Testis (tissue), 2 donors: Measurements from ENCODE around the gene INTS11.

Experiments
- CTCF ChIP-seq, 3 experiments: fragments of 450-650 bp in 2 of 3; fragments of 200-600 bp in 1 of 3; sonication (generic) in 1 of 3; IDR thresholded peaks; one replicate each; pipeline ENCODE4 v1.5.1; 2016 to 2019; ENCODE audit warnings: antibody characterized with exemption in 3 of 3, mild to moderate bottlenecking in 2 of 3, moderate library complexity in 1 of 3
- POLR2A ChIP-seq: fragments of 450-650 bp; IDR thresholded peaks from one replicate; pipeline ENCODE4 v1.6.1; 2017; ENCODE audit warnings: antibody characterized with exemption, mild to moderate bottlenecking, moderate library complexity

- TF ChIP-seq CTCF (IDR thresholded peaks at IDR 0.05) (no peak), POLR2A (no peak)
These were observed 20.3 kb upstream of the INTS11 start for GRCh38 chr1:1344655-1345361.
